ENCODE measurements around the gene AIMP1.
"Not testable (repeated sequence)": the region's sequence is repeated elsewhere in the genome, so short reads cannot be mapped to it uniquely, and the experiment has no call there.

The AIMP1 gene

DNA sequence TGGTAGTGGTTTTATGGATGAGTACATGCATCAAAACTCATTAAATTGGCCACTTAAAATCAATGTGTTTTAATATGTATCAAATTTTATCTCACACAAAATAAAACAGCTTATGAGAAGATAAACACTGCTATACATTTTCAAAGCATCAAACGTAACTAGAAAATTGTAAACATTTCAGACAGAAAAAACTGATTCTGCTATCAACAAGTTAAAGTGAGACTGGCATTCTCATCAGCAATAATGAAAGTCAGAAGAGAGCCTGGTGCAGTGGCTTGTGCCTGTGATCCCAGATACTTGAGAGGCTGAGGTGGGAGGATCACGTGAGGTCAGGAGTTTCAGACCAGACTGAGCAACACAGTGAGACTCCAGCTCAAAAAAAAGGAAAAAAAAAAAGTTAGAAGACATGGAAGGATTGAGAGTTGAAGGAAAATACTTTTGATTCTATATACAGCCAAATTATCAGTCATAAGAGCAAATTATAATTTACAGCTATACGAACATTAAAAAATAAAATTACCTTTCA is 3.3 kb upstream of the AIMP1 start:
- no peak for DNase-seq

- DNase-seq, result no peak
These were observed 1.4 kb upstream of the AIMP1 start for GRCh38 chr4:106314960-106315359.

- DNase-seq, result peak; percentile 57
These were observed 828 bp upstream of the AIMP1 start for GRCh38 chr4:106315476-106315967.

DNA sequence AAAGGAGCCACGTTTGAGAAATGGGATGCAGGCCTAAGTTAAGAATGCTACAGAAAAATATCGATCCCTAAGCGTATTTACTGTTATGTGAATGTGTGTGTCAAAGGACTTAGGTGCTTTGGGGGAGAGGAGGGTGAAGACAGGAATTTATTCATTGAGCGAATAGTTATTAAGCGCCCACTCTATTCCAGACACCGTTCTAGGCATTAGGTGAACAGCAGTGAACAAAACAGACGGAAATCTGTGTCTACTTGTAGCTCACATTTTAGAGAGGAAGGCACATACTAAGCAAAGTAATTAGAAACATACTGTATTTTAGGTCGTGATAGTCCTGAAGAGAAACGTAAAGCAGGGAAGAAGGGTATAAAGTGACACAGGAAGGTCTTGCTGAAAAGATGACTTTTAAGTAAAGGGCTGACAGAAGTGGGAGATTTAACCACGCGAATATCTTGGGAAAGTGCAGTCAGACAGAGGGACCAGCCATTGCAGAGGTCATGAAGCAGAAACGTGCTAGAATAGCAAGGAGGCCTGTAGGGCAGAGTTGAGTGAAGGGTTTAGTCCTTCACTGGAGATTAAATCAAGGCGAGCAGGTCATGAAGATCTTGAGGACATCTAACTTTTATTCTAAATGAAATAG is 541 bp downstream of the AIMP1 start:
- no peak for DNase-seq

DNA sequence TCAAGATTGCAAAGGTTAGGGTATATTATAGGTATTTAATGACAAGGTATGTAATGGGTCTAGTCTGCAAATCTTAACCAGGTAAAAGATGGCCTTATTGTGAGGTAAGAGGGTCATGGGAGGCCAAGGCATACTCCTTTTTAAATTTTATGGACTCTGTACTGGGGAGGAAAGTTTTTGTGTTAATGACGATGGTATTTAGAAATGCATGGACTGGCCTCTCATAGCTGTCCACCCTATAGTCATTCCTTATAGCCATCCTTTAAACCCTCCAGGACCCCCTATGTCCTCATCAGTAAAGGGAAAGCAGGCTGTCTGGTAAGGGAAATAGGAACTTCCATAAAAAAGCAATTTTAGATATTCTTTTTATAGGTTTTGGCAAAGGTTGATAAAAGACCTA is 1.5 kb downstream of the AIMP1 start:
- no peak for DNase-seq

DNA sequence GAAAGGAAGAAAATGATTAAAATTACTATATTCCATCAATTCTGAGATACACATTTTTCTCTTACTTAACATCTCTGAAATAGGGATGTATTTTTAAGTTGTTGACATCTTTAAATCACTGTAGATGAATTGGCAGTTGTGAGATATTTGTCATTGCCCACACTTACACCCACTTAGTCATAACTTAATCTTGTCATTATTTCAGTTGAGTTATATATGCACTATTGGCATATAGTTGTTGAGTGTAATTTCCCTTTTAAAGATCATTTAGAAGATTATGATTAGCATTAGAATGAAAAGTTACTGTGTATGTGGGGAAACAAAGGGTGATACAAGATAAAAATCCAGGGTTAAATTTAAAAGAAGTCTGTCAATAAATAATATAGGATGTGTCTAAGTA is 2.2 kb downstream of the AIMP1 start:
- no peak for DNase-seq

GRCh38 chr4:106320235-106320634 is 3.9 kb downstream of the AIMP1 start:
- no peak for DNase-seq

DNA sequence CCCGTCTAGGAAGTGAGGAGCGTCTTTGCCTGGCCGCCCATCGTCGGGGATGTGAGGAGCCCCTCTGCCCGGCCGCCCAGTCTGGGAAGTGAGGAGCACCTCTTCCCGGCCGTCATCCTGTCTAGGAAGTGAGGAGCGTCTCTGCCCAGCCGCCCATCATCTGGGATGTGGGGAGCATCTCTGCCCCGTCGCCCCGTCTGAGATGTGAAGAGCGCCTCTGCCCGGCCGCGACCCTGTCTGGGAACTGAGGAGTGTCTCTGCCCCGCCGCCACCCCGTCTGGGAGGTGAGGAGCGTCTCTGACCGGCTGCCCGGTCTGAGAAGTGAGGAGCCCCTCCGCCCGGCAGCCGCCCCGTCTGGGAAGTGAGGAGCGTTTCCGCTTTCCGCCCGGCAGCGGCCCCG is 4.8 kb downstream of the AIMP1 start:
- DNase-seq, result not testable (repeated sequence)

DNA sequence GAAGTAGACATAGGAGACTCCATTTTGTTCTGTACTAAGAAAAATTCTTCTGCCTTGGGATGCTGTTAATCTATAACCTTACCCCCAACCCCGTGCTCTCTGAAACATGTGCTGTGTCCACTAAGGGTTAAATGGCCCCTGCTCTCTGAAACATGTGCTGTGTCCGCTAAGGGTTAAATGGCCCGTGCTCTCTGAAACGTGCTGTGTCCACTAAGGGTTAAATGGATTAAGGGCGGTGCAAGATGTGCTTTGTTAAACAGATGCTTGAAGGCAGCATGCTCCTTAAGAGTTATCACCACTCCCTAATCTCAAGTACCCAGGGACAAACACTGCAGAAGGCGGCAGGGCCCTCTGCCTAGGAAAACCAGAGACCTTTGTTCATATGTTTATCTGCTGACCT is 5.5 kb downstream of the AIMP1 start:
- DNase-seq, result not testable (repeated sequence)

DNA sequence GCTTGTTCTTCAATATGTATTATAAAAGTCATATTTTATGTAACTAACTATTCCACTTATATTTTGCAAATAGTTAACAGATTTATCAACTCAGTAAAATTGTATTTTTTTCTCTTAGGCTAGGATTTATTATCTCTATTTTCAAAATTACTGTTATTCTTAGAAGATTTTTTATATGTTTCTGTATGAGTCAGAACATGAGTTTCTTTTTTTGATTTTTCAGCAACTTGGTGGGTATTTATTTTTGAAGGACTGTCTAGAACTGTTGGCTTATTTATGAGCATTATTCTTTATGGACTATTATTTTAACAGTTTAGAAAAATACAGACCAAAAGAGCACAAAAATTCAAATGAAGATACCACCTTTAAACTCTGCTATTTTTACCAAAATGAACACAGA is 6.8 kb downstream of the AIMP1 start:
- DNase-seq, result no peak

DNA sequence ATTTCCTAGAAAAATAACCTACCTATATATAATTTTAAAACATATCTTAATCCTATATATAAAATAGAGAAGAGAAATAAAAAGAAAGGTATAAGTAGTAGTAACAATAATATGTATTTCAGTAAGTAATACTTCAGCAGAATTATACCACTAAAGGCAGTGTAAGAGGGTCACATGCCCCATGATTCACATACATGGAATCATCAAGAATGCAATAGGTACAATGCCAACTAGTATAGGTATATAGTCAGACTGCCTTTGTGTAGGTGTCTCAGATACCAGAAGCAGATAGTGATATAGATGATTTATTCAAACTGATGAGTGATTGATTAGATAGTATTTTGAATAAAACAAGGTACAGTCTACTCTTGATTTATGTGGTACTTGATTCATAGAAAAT is 9.4 kb downstream of the AIMP1 start:
- DNase-seq, result no peak

- peak; percentile 16 for DNase-seq
These were observed 12.8 kb downstream of the AIMP1 start for GRCh38 chr4:106329041-106329618.

GRCh38 chr4:106333186-106333585 is 16.8 kb downstream of the AIMP1 start:
- DNase-seq, result no peak

GRCh38 chr4:106334741-106335470 is 18.6 kb downstream of the AIMP1 start:
- DNase-seq, result no peak

DNA sequence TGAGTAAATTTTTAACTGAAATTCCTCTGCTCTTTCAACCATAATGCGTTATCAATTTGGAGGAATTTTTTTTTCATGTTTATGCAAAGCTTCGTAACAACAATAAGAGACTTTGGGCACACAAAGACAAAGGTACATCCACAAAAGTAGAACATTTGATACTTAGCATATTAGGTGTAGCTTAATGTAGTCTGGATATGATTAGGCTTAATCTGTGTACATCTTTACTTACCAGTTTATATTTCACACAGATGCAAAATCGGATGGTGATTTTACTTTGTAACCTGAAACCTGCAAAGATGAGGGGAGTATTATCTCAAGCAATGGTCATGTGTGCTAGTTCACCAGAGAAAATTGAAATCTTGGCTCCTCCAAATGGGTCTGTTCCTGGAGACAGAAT is 20.3 kb downstream of the AIMP1 start:
- DNase-seq, result no peak

GRCh38 chr4:106337916-106338315 is 21.6 kb downstream of the AIMP1 start:
- DNase-seq, result no peak

- DNase-seq, result no peak
These were observed 22.3 kb downstream of the AIMP1 start for GRCh38 chr4:106338671-106339070.

- DNase-seq, result no peak
These were observed 23.1 kb downstream of the AIMP1 start for GRCh38 chr4:106339431-106339830.

- no peak for DNase-seq
These were observed 24.4 kb downstream of the AIMP1 start for GRCh38 chr4:106340774-106341173.

GRCh38 chr4:106343865-106344646 is 27.7 kb downstream of the AIMP1 start:
- no peak for DNase-seq

DNA sequence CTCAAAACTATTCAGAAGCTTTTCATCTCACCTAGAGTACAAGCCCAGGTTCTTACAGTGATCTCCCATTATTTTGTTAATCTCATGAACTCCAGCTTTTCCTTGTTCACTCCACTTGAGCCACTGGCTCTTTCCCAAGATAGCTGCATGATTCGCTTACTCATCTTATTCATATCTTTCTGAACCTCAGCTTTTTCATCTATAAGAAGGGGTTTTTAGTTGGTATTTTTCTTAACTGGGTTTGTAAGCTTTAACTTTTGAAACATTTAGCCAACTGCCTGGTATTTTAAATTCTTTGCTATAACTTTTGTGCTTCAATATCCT is 28.3 kb downstream of the AIMP1 start:
- no peak for DNase-seq

GRCh38 chr4:106347167-106347566 is 30.8 kb downstream of the AIMP1 start:
- no peak for DNase-seq

GRCh38 chr4:106351016-106351415 is 34.7 kb downstream of the AIMP1 start:
- DNase-seq, result no peak
